IMR-90 (cell line): ENCODE results near the gene CTSO. TPM values are rescaled to one million over a fixed set of nuclear protein-coding genes. Genes with fewer than 3 reads are reported as not detected.

Experiments
- ATAC-seq: fragments of 200-7000 bp; cut with Tn5 transposase; 2 replicates; pipeline ENCODE4 v1.9.1; 2020; ENCODE audit warnings: low read depth, mild to moderate bottlenecking, moderate library complexity
- BruUV-seq: library from RNA; stranded (reverse); fragments of 400-500 nt; replicated peaks from 2 replicates; lab custom pipeline; 2021; lab: Mats Ljungman, UMichigan
- CTCF ChIA-PET: fragments of 300-600 bp; formaldehyde crosslinking; extraction: SDS; loops from one replicate; lab custom pipeline; 2021; ENCODE audit warnings: antibody characterized with exemption; lab: Yijun Ruan, JAX
- POLR2A ChIA-PET: fragments of 300-600 bp; sonication (Branson Sonifier 250); formaldehyde crosslinking; loops from one replicate; lab custom pipeline; 2022; ENCODE audit warnings: antibody characterized with exemption; ENCODE audit not compliant: unreplicated experiment; lab: Charles Lee
- DNase-seq: peaks from one replicate; pipeline ENCODE4 v3.0.0; 2013
- H2AFZ ChIP-seq: replicated peaks from 2 replicates; pipeline ENCODE3; 2013; ENCODE audit warnings: low read length, mild to moderate bottlenecking; ENCODE audit not compliant: poor library complexity
- H2AK5ac ChIP-seq: 2 replicates; pipeline ENCODE4 v1.6.1; 2013; ENCODE audit warnings: low read depth, low read length, inconsistent platforms
- H2AK9ac ChIP-seq: replicated peaks from 2 replicates; pipeline ENCODE3; 2013; ENCODE audit warnings: mild to moderate bottlenecking, low read depth, low read length, moderate library complexity; ENCODE audit not compliant: poor library complexity
- H2BK120ac ChIP-seq: 2 replicates; pipeline ENCODE4 v1.6.1; 2013; ENCODE audit warnings: low read depth, low read length, inconsistent platforms
- H2BK15ac ChIP-seq: 3 replicates; pipeline ENCODE4 v1.6.1; 2013; ENCODE audit warnings: low read depth, low read length, inconsistent platforms
- H2BK20ac ChIP-seq: 2 replicates; pipeline ENCODE4 v1.6.1; 2013; ENCODE audit warnings: low read depth, mild to moderate bottlenecking, inconsistent platforms, low read length, moderate library complexity
- H2BK5ac ChIP-seq: 2 replicates; pipeline ENCODE4 v1.6.1; 2013; ENCODE audit warnings: mild to moderate bottlenecking, low read depth, low read length, inconsistent platforms; ENCODE audit not compliant: poor library complexity, severe bottlenecking
- H3K14ac ChIP-seq: replicated peaks from 2 replicates; pipeline ENCODE4 v1.6.1; 2013; ENCODE audit warnings: low read depth, low read length, inconsistent platforms
- H3K18ac ChIP-seq: 2 replicates; pipeline ENCODE4 v1.6.1; 2013; ENCODE audit warnings: low read depth, low read length, control low read depth
- H3K23ac ChIP-seq: 2 replicates; pipeline ENCODE4 v1.6.1; 2013; ENCODE audit warnings: low read depth, low read length, inconsistent platforms
- H3K27ac ChIP-seq: 2 replicates; pipeline ENCODE4 v1.5.1; 2013; ENCODE audit warnings: mild to moderate bottlenecking, control low read depth, low read length; ENCODE audit not compliant: insufficient read depth
- H3K27me3 ChIP-seq: 2 replicates; pipeline ENCODE4 v1.6.1; 2013; ENCODE audit warnings: low read length; ENCODE audit not compliant: control insufficient read depth, insufficient read depth
- H3K36me3 ChIP-seq: 2 replicates; pipeline ENCODE4 v1.6.1; 2013; ENCODE audit warnings: low read length, mixed read lengths; ENCODE audit not compliant: control insufficient read depth, insufficient read depth
- H3K4ac ChIP-seq: 2 replicates; pipeline ENCODE4 v1.6.1; 2013; ENCODE audit warnings: low read depth, low read length, inconsistent platforms
- H3K4me1 ChIP-seq: 2 replicates; pipeline ENCODE4 v1.6.1; 2013; ENCODE audit warnings: low read length, mixed read lengths; ENCODE audit not compliant: control insufficient read depth, insufficient read depth
- H3K4me2 ChIP-seq: 2 replicates; pipeline ENCODE4 v1.6.1; 2013; ENCODE audit warnings: low read depth, mild to moderate bottlenecking, control low read depth, low read length, moderate library complexity
- H3K4me3 ChIP-seq: 2 replicates; pipeline ENCODE4 v1.5.1; 2013; ENCODE audit warnings: low read depth, mild to moderate bottlenecking, control low read depth, low read length, moderate library complexity; ENCODE audit not compliant: insufficient read depth
- H3K56ac ChIP-seq: 2 replicates; pipeline ENCODE4 v1.6.1; 2013; ENCODE audit warnings: low read length, inconsistent platforms; ENCODE audit not compliant: insufficient read depth; ENCODE audit errors: extremely low read depth
- H3K79me1 ChIP-seq, 2 experiments: 2 replicates each; pipeline ENCODE4 v1.6.1; 2013; ENCODE audit warnings: low read length in 2 of 2, inconsistent platforms in 1 of 2, low read depth in 1 of 2
- H3K9ac ChIP-seq: 2 replicates; pipeline ENCODE4 v1.6.1; 2013; ENCODE audit warnings: low read depth, low read length, control low read depth
- H3K9me1 ChIP-seq: 2 replicates; pipeline ENCODE4 v1.6.1; 2013; ENCODE audit warnings: low read length, inconsistent platforms; ENCODE audit not compliant: insufficient read depth
- H3K9me3 ChIP-seq: 2 replicates; pipeline ENCODE4 v1.6.1; 2013; ENCODE audit warnings: low read length; ENCODE audit not compliant: control insufficient read depth, insufficient read depth
- H4K20me1 ChIP-seq: 2 replicates; pipeline ENCODE4 v1.6.1; 2013; ENCODE audit warnings: low read length, inconsistent platforms; ENCODE audit not compliant: insufficient read depth
- H4K5ac ChIP-seq: 2 replicates; pipeline ENCODE4 v1.6.1; 2013; ENCODE audit warnings: mild to moderate bottlenecking, low read depth, low read length, control low read depth
- H4K8ac ChIP-seq, 2 experiments: 2 replicates each; pipeline ENCODE4 v1.6.1; 2013; ENCODE audit warnings: low read depth in 2 of 2, low read length in 2 of 2, control low read depth in 1 of 2, inconsistent platforms in 1 of 2
- H4K91ac ChIP-seq: 2 replicates; pipeline ENCODE4 v1.6.1; 2013; ENCODE audit warnings: low read depth, low read length, inconsistent platforms; ENCODE audit not compliant: insufficient read depth
- CEBPB ChIP-seq: IDR thresholded peaks from 2 replicates; pipeline ENCODE4 v1.6.1; 2012; ENCODE audit warnings: low read depth, low read length, improper control_type of control experiment
- CTCF ChIP-seq: conservative IDR thresholded peaks from 2 replicates; pipeline ENCODE4 v1.5.1; 2012; ENCODE audit warnings: mild to moderate bottlenecking, low read depth, low read length, improper control_type of control experiment
- ELK1 ChIP-seq: fragments of 150-350 bp; IDR thresholded peaks from 2 replicates; pipeline ENCODE4 v1.6.1; 2016; ENCODE audit warnings: low read depth, mild to moderate bottlenecking, low read length, moderate library complexity, borderline replicate concordance
- FOS ChIP-seq: fragments of 150-350 bp; IDR thresholded peaks from 2 replicates; pipeline ENCODE4 v1.6.1; 2016; ENCODE audit warnings: low read depth, low read length
- MAFK ChIP-seq: IDR thresholded peaks from 2 replicates; pipeline ENCODE4 v1.6.1; 2012; ENCODE audit warnings: low read depth, low read length, improper control_type of control experiment
- MAZ ChIP-seq: IDR thresholded peaks from 2 replicates; pipeline ENCODE4 v1.6.1; 2012; ENCODE audit warnings: low read depth, mild to moderate bottlenecking, low read length, improper control_type of control experiment, moderate library complexity, borderline replicate concordance
- MXI1 ChIP-seq: IDR thresholded peaks from 2 replicates; pipeline ENCODE4 v1.6.1; 2012; ENCODE audit warnings: low read depth, mild to moderate bottlenecking, low read length, moderate library complexity, borderline replicate concordance
- NFE2L2 ChIP-seq: fragments of 150-350 bp; IDR thresholded peaks from 2 replicates; pipeline ENCODE4 v1.6.1; 2016; ENCODE audit warnings: low read depth, mild to moderate bottlenecking, low read length
- POLR2A ChIP-seq: IDR thresholded peaks from 2 replicates; pipeline ENCODE4 v1.6.1; 2012; ENCODE audit warnings: mild to moderate bottlenecking, low read depth, low read length
- RAD21 ChIP-seq: IDR thresholded peaks from 2 replicates; pipeline ENCODE4 v1.6.1; 2012; ENCODE audit warnings: low read length, improper control_type of control experiment
- RCOR1 ChIP-seq: IDR thresholded peaks from 2 replicates; pipeline ENCODE4 v1.6.1; 2012; ENCODE audit warnings: mild to moderate bottlenecking, low read length, improper control_type of control experiment; ENCODE audit not compliant: insufficient replicate concordance
- RFX5 ChIP-seq: IDR thresholded peaks from 2 replicates; pipeline ENCODE4 v1.8.0; 2012; ENCODE audit warnings: low read depth, mild to moderate bottlenecking, low read length, moderate library complexity
- SMC3 ChIP-seq: fragments of 150-350 bp; IDR thresholded peaks from 2 replicates; pipeline ENCODE4 v1.6.1; 2016; ENCODE audit warnings: low read depth, mild to moderate bottlenecking, antibody characterized with exemption, low read length, moderate library complexity
- WGBS, 2 experiments: methylation state at CpG; one replicate each; pipeline versions ENCODE4 v1.1.5 to v1.1.7; 2013; ENCODE audit warnings: missing lambda C conversion rate in 2 of 2; ENCODE audit not compliant: insufficient read length in 1 of 2; ENCODE audit errors: extremely low coverage in 2 of 2; 5-methylcytosine and 5-hydroxymethylcytosine counted together
- dilution Hi-C: fragments of 300-500 bp; cut with HindIII; formaldehyde crosslinking; loops from one replicate; pipeline ENCODE4 v1.14.3; 2018; ENCODE audit warnings: low sequenced_read_pairs; ENCODE audit not compliant: unreplicated experiment
- in situ Hi-C: fragments of 300-500 bp; cut with MboI; formaldehyde crosslinking; loops from 3 replicates; pipeline ENCODE4 v1.14.3; 2019; ENCODE audit warnings: low sequenced_read_pairs, inconsistent platforms, mixed read lengths
- intact Hi-C: fragments of 100-400 bp; cut with micrococcal nuclease; formaldehyde crosslinking; loops from 2 replicates; pipeline ENCODE4 v1.10.0; 2022
- polyA plus RNA-seq, 3 experiments: library from polyadenylated mRNA; depleted of rRNA; stranded (reverse); fragments of >200 nt; gene quantifications; 2 replicates each; pipeline ENCODE4 v1.2.3, GENCODE V29; 2012; ENCODE audit warnings: low replicate concordance in 1 of 3
- total RNA-seq: library from RNA; depleted of rRNA; stranded (reverse); fragments of >200 nt; gene quantifications from 2 replicates; pipeline ENCODE4 v1.2.3, GENCODE V29; 2012
- TF ChIP-seq, protein P1 (sequence below): fragments of 150-350 bp; IDR thresholded peaks from 2 replicates; pipeline ENCODE4 v1.6.1; 2017; ENCODE audit warnings: mild to moderate bottlenecking, antibody characterized with exemption, low read length, low read depth

The CTSO gene
- total and polyA plus RNA-seq, 2 of the 4 experiments (the other 2 are of a cell fraction) = 2.9 to 3.9 TPM

DNA sequence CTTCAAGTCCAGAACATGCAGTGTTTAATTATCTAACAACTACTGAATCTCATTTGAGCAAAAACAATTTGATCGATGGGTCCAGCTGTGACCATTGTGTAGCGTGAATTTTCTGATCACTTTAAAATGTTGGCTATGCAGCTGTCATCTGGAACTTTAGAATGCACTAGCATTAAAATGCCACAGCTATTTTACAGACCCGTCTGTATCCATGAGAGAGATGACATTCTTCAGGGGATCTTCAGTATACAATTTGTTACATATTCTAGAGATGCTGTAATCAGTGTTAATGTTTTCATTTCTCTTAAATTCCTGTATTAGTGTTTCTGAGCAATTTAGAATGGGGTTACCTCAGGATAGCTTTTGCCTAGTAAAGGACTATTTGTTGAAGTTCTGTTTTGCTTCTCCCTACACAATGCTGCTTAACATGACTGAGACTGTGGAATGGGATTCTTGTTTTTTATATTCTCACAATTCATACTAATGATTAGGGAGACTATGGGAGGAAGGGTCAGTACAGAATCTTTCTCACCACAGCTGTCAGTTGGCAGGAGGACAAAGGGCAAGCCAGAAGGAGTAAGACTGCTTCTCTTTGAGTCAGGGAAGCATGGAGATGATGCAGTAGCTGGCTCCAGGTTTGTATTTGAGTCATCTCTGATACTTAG lies 13.2 kb upstream of the CTSO start:
- CTCF ChIA-PET = interaction anchor here (0.8 kb wide), 1 partner anchor 1078 kb away, joined by 3 read pairs; no protein-coding TSS in a partner anchor
- TF ChIP-seq CEBPB (no peak), RAD21 (no peak), ELK1 (no peak), MAFK (no peak), POLR2A (no peak), RCOR1 (no peak), FOS (no peak), RFX5 (no peak), SMC3 (no peak), MAZ (no peak), MXI1 (no peak), CTCF (no peak), NFE2L2 (no peak)
- TF ChIP-seq, protein P1, sequence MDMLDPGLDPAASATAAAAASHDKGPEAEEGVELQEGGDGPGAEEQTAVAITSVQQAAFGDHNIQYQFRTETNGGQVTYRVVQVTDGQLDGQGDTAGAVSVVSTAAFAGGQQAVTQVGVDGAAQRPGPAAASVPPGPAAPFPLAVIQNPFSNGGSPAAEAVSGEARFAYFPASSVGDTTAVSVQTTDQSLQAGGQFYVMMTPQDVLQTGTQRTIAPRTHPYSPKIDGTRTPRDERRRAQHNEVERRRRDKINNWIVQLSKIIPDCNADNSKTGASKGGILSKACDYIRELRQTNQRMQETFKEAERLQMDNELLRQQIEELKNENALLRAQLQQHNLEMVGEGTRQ = no peak

More for the DNA sequence above, 13.2 kb upstream of the CTSO start:
- peak overlapping the region; percentile 80 for H3K18ac ChIP-seq
- in situ Hi-C loops (loop anchor here (25.0 kb wide), 2 partner anchors 795 to 995 kb away; partner anchors contain the start of gene PDGFC), dilution Hi-C loops (no loop called here), intact Hi-C loops (loop anchor here (5.0 to 10.0 kb wide), 2 partner anchors 200 to 498 kb away; no protein-coding TSS in a partner anchor)
- POLR2A ChIA-PET = no interaction called here
- peak overlapping the region; percentile 54; the same call in 1 of the 2 replicates for H3K4ac ChIP-seq
- H3K27ac ChIP-seq = peak overlapping the region; percentile 97; the same call in 1 of the 2 replicates
- H4K20me1 ChIP-seq = no peaks in the 10 kb centered on the region
- H3K14ac ChIP-seq = 0 out of 2 replicates have a peak overlapping the region, but pooled peaks have one; percentile 48
- H3K36me3 ChIP-seq = no peaks in the 10 kb centered on the region
- H2AK9ac ChIP-seq = no peak overlapping the region
- H2BK15ac ChIP-seq = no peak overlapping the region
- peak overlapping the region; percentile 56; the same call in 1 of the 2 replicates for H4K5ac ChIP-seq
- H3K9ac ChIP-seq = no peak overlapping the region
- peak overlapping the region; percentile 82 for H2BK20ac ChIP-seq
- no peak overlapping the region for H2AFZ ChIP-seq
- no peaks in the 10 kb centered on the region for H3K79me1 ChIP-seq
- peak; percentile 84 for ATAC-seq
- no TSS peak for BruUV-seq
- peak overlapping the region; percentile 53 for H3K4me2 ChIP-seq
- no peaks in the 10 kb centered on the region for H3K9me3 ChIP-seq
- H3K23ac ChIP-seq = no peak overlapping the region
- no peak overlapping the region for H3K4me3 ChIP-seq
- peak overlapping the region; percentile 76; the same call in 1 of the 2 replicates for H4K91ac ChIP-seq
- peak overlapping the region; percentile 26; the same call in 1 of the 2 replicates for H3K56ac ChIP-seq
- peak overlapping the region; percentile 80 for H2BK120ac ChIP-seq
- no peaks in the 10 kb centered on the region for H3K27me3 ChIP-seq
- peak overlapping the region in 1 of 2 experiments; percentile 32; a peak in 1 of 4 replicates for H4K8ac ChIP-seq
- no peaks in the 10 kb centered on the region for H3K9me1 ChIP-seq
- no CpG with 5 or more reads among the region's 3 CpGs for WGBS, 2 experiments
- peak; percentile 69 for DNase-seq
- peaks cover 3% of the 10 kb centered on the region; the same call in 1 of the 2 replicates for H3K4me1 ChIP-seq
- H2BK5ac ChIP-seq = peak overlapping the region; percentile 60
- H2AK5ac ChIP-seq = no peak overlapping the region
